ENCODE results near the gene CCDC12.

CCDC12 gene

GRCh38 chr3:46885612-46886011 lies 90.9 kb downstream of the CCDC12 start:
- TF ChIP-seq CTCF (IDR thresholded peaks at IDR 0.05; ENCODE audit: insufficient read depth, low read length, poor library complexity, severe bottlenecking) (no peak), EZH2phosphoT487 (conservative IDR thresholded peaks at IDR 0.05; ENCODE audit: low read length) (no peak)
- H3K27me3 ChIP-seq (ENCODE audit: low read length): no peaks in the 10 kb centered on the region
- no peak overlapping the region for H3K9ac ChIP-seq (ENCODE audit: low read length)
- no peaks in the 10 kb centered on the region for H3K79me2 ChIP-seq (ENCODE audit: insufficient read depth, low read length)
- no peak overlapping the region for H3K4me2 ChIP-seq (ENCODE audit: low read depth, low read length, poor library complexity, severe bottlenecking)
- H4K20me1 ChIP-seq (ENCODE audit: low read depth, low read length): no peaks in the 10 kb centered on the region
- H3K9me2 ChIP-seq (replicated peaks; ENCODE audit: insufficient read depth, low read length): no peaks in the 10 kb centered on the region
- no peak overlapping the region for H3K4me3 ChIP-seq (ENCODE audit: insufficient read depth, low read length, poor library complexity, severe bottlenecking)
- H3K36me3 ChIP-seq (ENCODE audit: low read length): no peaks in the 10 kb centered on the region
- no peak overlapping the region for H2AFZ ChIP-seq (ENCODE audit: low read depth, low read length, severe bottlenecking)
- H3K27ac ChIP-seq (ENCODE audit: low read depth, low read length): no peak overlapping the region
- no peaks in the 10 kb centered on the region for H3F3A ChIP-seq (ENCODE audit: insufficient read depth)
- H3K9me3 ChIP-seq (ENCODE audit: insufficient read depth, low read length): no peaks in the 10 kb centered on the region

GRCh38 chr3:46884929-46885328 lies 91.6 kb downstream of the CCDC12 start:
- Histone ChIP-seq H3K27ac (ENCODE audit: low read depth, low read length) (no peak overlapping the region), H3F3A (ENCODE audit: insufficient read depth) (no peaks in the 10 kb centered on the region), H4K20me1 (ENCODE audit: low read depth, low read length) (no peaks in the 10 kb centered on the region), H3K36me3 (ENCODE audit: low read length) (no peaks in the 10 kb centered on the region), H3K27me3 (ENCODE audit: low read length) (no peaks in the 10 kb centered on the region), H3K4me3 (ENCODE audit: insufficient read depth, low read length, poor library complexity, severe bottlenecking) (no peak overlapping the region), H2AFZ (ENCODE audit: low read depth, low read length, severe bottlenecking) (no peak overlapping the region), H3K9me2 (replicated peaks; ENCODE audit: insufficient read depth, low read length) (no peaks in the 10 kb centered on the region), H3K9ac (ENCODE audit: low read length) (no peak overlapping the region), H3K4me2 (ENCODE audit: low read depth, low read length, poor library complexity, severe bottlenecking) (no peak overlapping the region), H3K79me2 (ENCODE audit: insufficient read depth, low read length) (no peaks in the 10 kb centered on the region), H3K9me3 (ENCODE audit: insufficient read depth, low read length) (no peaks in the 10 kb centered on the region)
- TF ChIP-seq CTCF (IDR thresholded peaks at IDR 0.05; ENCODE audit: insufficient read depth, low read length, poor library complexity, severe bottlenecking) (no peak), EZH2phosphoT487 (conservative IDR thresholded peaks at IDR 0.05; ENCODE audit: low read length) (no peak)

- no peaks in the 10 kb centered on the region for H3F3A ChIP-seq (ENCODE audit: insufficient read depth)
- H3K4me3 ChIP-seq (ENCODE audit: insufficient read depth, low read length, poor library complexity, severe bottlenecking): no peak overlapping the region
- H3K79me2 ChIP-seq (ENCODE audit: insufficient read depth, low read length): no peaks in the 10 kb centered on the region
- H3K4me2 ChIP-seq (ENCODE audit: low read depth, low read length, poor library complexity, severe bottlenecking): no peak overlapping the region
- no peaks in the 10 kb centered on the region for H3K9me3 ChIP-seq (ENCODE audit: insufficient read depth, low read length)
- H3K27ac ChIP-seq (ENCODE audit: low read depth, low read length): no peak overlapping the region
- no peak for TF ChIP-seq EZH2phosphoT487 (conservative IDR thresholded peaks at IDR 0.05; ENCODE audit: low read length)
- TF ChIP-seq CTCF (IDR thresholded peaks at IDR 0.05; ENCODE audit: insufficient read depth, low read length, poor library complexity, severe bottlenecking): no peak
- no peak overlapping the region for H3K9ac ChIP-seq (ENCODE audit: low read length)
- H3K9me2 ChIP-seq (replicated peaks; ENCODE audit: insufficient read depth, low read length): no peaks in the 10 kb centered on the region
- H4K20me1 ChIP-seq (ENCODE audit: low read depth, low read length): no peaks in the 10 kb centered on the region
- H3K36me3 ChIP-seq (ENCODE audit: low read length): no peaks in the 10 kb centered on the region
- no peak overlapping the region for H2AFZ ChIP-seq (ENCODE audit: low read depth, low read length, severe bottlenecking)
- H3K27me3 ChIP-seq (ENCODE audit: low read length): no peaks in the 10 kb centered on the region
Measured at GRCh38 chr3:46884427-46884826, 92.1 kb downstream of the CCDC12 start.

DNA sequence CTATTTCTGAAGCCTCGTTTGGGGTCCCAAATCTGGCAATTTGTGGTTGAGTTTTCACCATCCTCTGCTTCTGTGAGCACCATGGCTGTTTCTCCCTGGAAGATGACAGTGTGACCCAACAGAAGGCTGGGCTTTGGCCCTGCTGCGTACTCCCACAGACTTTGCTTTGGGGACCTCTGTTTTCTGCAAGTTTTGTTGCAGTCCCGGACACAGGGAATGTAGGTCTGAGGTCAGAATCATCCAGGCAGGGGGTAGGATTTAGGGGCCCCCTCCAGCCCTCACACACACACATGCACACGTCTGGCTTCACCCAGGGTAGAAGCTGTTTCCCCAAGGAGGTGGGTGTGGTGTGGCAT lies 92.7 kb downstream of the CCDC12 start:
- H4K20me1 ChIP-seq (ENCODE audit: low read depth, low read length): no peaks in the 10 kb centered on the region
- no peak for TF ChIP-seq CTCF (IDR thresholded peaks at IDR 0.05; ENCODE audit: insufficient read depth, low read length, poor library complexity, severe bottlenecking)
- TF ChIP-seq EZH2phosphoT487 (conservative IDR thresholded peaks at IDR 0.05; ENCODE audit: low read length): no peak
- no peaks in the 10 kb centered on the region for H3K27me3 ChIP-seq (ENCODE audit: low read length)

More for the DNA sequence above, 92.7 kb downstream of the CCDC12 start:
- Histone ChIP-seq H3K4me2 (ENCODE audit: low read depth, low read length, poor library complexity, severe bottlenecking) (no peak overlapping the region), H3K36me3 (ENCODE audit: low read length) (no peaks in the 10 kb centered on the region), H3K4me3 (ENCODE audit: insufficient read depth, low read length, poor library complexity, severe bottlenecking) (no peak overlapping the region), H2AFZ (ENCODE audit: low read depth, low read length, severe bottlenecking) (no peak overlapping the region), H3F3A (ENCODE audit: insufficient read depth) (no peaks in the 10 kb centered on the region), H3K9me2 (replicated peaks; ENCODE audit: insufficient read depth, low read length) (no peaks in the 10 kb centered on the region), H3K9ac (ENCODE audit: low read length) (no peak overlapping the region), H3K79me2 (ENCODE audit: insufficient read depth, low read length) (no peaks in the 10 kb centered on the region), H3K27ac (ENCODE audit: low read depth, low read length) (no peak overlapping the region), H3K9me3 (ENCODE audit: insufficient read depth, low read length) (no peaks in the 10 kb centered on the region)

All from SU-DHL-6 (cell line).